ENCODE results near the gene SLC13A1.

DNA sequence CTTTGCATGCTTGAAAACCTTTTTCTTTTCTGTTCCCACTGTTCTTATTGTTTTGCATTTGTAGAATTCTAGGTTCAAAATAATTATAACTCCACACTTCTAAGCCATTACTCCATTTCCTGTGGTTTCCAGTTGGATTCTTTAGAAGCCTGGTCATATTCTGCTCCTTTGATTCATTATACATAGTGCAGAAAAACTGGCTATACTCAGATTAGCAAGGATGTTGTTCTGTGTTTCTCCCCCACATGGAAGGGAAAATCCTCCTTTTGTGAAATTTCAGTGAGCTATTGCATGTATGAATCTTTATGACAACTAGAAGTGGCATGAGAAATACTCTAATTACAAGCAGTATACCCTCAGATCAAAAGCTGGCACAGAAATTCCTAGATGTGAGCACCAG is 79.5 kb downstream of the SLC13A1 start:
- TF ChIP-seq SIN3A (IDR thresholded peaks at IDR 0.05; ENCODE audit: borderline replicate concordance, insufficient read depth, low read length) = no peak
- no peak for TF ChIP-seq POLR2AphosphoS5 (IDR thresholded peaks at IDR 0.05; ENCODE audit: low read depth, low read length)
- no peak for TF ChIP-seq FOXP2 (optimal IDR thresholded peaks at IDR 0.05; ENCODE audit: borderline replicate concordance, extremely low read depth, extremely low read length, insufficient read depth)
- no peak for TF ChIP-seq REST (IDR thresholded peaks at IDR 0.05; ENCODE audit: insufficient read depth in 1 of 2, low read depth in 2 of 2, low read length in 2 of 2)
- TF ChIP-seq TAF1 (IDR thresholded peaks at IDR 0.05; ENCODE audit: borderline replicate concordance, insufficient read depth, low read length) = no peak

Data from PFSK-1 (cell line).